Measurements from ENCODE around the gene HPCAL1. TPM values are rescaled to one million over a fixed set of nuclear protein-coding genes. Genes with fewer than 3 reads are reported as not detected.

HPCAL1 gene
- total and polyA plus RNA-seq, 4 experiments from 2014 or later: 77.1 to 114 (median 90.4) TPM

DNA sequence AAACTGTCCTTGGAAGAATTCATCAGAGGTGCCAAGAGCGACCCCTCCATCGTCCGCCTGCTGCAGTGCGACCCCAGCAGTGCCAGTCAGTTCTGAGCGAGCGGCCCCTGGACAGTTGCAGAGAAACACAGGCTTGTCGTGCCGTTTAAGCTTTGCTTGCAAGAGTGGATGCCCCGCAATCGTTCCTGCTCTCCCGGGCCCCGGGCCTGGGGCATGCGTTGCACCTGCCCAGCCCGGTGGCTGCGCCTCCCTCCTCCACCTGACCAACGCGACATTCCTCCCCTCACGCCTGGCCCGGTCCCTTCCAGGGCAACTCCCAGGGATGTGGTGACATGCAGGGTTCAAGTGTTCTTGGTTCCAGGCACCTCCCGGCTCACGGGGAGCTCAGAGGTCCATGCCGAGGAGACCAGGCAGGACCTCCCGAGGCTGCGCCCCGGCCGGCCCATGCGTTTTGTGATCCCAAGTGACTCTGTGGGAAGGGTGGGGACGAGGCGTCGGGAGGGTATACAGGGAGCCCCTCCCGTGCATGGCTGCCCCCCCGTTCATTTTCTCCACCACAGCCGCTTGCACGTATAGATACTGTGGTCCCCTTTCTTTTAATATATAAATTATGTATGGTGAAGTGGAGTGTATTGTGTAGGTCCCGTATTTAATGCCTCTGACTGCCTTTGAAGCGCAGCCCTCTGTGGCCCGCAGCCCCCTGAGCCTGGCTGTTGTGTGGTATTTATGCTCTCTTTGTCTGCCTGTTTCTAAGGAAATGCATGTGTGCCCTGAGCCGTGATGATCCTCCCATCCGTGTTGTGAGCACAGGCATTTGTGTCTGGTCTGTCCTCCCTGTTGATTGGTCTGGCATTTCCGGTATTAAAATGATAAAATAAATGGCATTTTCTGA, 124.3 kb downstream of the HPCAL1 start:
- peaks cover 16 to 40% of the 10 kb centered on the region in 2 donors for H3K36me3 Mint-ChIP-seq
- ChIA-PET POLR2A (ENCODE audit: partially characterized antibody) (interaction anchor here (1.4 kb wide), 1 partner anchor 21 kb away, joined by 4 read pairs; the partner anchor contains the start of gene ODC1), CTCF (ENCODE audit: partially characterized antibody) (interaction anchor here (1.8 to 3.5 kb wide), 2 partner anchors 18 kb away, joined by 9 to 10 read pairs; no protein-coding TSS in a partner anchor)
- Histone ChIP-seq H3K36me3 (ENCODE audit: insufficient read depth, low read length) (peaks cover 24% of the 10 kb centered on the region), H3K27me3 (ENCODE audit: insufficient read depth, low read length) (no peaks in the 10 kb centered on the region), H3K4me1 (ENCODE audit: insufficient read depth, low read length) (peaks cover 5% of the 10 kb centered on the region), H3K4me3 (ENCODE audit: low read length in 2 of 2) (no peak overlapping the region), H3K27ac (ENCODE audit: low read depth, low read length) (no peak overlapping the region), H3K9me3 (ENCODE audit: control insufficient read depth in 1 of 2, low read length in 2 of 2) (no peaks in the 10 kb centered on the region)
- H3K9me3 Mint-ChIP-seq: no peaks in the 10 kb centered on the region
- DNase-seq: no peak
- H3K27ac Mint-ChIP-seq: no peak overlapping the region
- H3K27me3 Mint-ChIP-seq: no peaks in the 10 kb centered on the region
- intact Hi-C loops (cut with micrococcal nuclease): no loop called here
- H3K4me3 Mint-ChIP-seq: no peak overlapping the region
- peaks cover 0 to 3% (median 1%) of the 10 kb centered on the region in 4 donors for H3K4me1 Mint-ChIP-seq

DNA sequence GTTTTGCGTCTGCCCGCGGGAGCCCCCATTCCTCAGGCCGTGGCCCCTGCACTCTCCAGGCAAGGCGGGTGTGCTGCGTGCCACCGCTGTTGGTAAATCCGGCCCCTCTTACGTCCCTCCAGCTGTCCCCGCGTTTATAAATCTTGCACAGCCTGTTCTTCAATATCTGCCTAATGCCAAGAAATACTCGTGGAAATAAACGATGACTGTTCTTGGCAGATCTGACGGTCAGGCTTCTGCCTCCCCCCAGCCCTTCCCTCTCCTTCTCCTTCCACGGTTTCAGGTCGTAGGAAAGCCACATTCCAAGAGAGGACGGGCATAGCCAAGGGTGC, 124.9 kb downstream of the HPCAL1 start:
- Mint-ChIP-seq H3K4me1 (peaks cover 0 to 6% (median 2%) of the 10 kb centered on the region in 4 donors), H3K27ac (peak overlapping the region in 1 of 7 donors; percentile 6), H3K4me3 (no peak overlapping the region), H3K27me3 (no peaks in the 10 kb centered on the region), H3K36me3 (peaks cover 16 to 36% of the 10 kb centered on the region in 2 donors), H3K9me3 (no peaks in the 10 kb centered on the region)
- Histone ChIP-seq H3K9me3 (ENCODE audit: control insufficient read depth in 1 of 2, low read length in 2 of 2) (no peaks in the 10 kb centered on the region), H3K27ac (ENCODE audit: low read depth, low read length) (no peak overlapping the region), H3K36me3 (ENCODE audit: insufficient read depth, low read length) (peaks cover 18% of the 10 kb centered on the region), H3K4me3 (ENCODE audit: low read length in 2 of 2) (no peak overlapping the region), H3K27me3 (ENCODE audit: insufficient read depth, low read length) (no peaks in the 10 kb centered on the region), H3K4me1 (ENCODE audit: insufficient read depth, low read length) (peaks cover 9% of the 10 kb centered on the region)
- CTCF ChIA-PET (ENCODE audit: partially characterized antibody): interaction anchor here (1.8 kb wide), 1 partner anchor 19 kb away, joined by 10 read pairs; no protein-coding TSS in a partner anchor
- no peak for DNase-seq
- POLR2A ChIA-PET (ENCODE audit: partially characterized antibody): interaction anchor here (1.4 kb wide), 1 partner anchor 20 kb away, joined by 4 read pairs; the partner anchor contains the start of gene ODC1
- intact Hi-C loops (cut with micrococcal nuclease): no loop called here

DNA sequence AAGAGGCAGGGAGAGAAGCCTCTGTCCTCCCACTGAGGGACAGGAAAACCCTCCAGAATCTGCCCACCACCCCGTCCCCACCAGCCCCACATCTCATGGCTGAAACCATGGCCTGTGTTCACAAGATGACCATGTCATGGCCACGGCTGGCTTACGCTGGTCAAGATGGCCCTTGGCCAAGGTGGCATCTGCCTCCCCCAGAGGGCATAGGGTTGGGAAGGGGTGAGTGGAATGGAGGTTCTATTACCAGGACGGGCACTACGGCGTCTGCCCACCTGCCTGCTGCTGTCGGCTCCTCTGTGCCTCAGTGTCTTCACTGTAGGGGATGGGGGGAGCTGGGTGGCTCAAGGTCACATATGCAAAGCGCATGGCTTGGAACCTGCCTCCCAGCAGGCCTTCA, 125.7 kb downstream of the HPCAL1 start:
- Mint-ChIP-seq H3K4me3 (no peak overlapping the region), H3K4me1 (peaks cover 2 to 11% (median 5%) of the 10 kb centered on the region in 4 donors), H3K27ac (peak overlapping the region in 1 of 7 donors; percentile 51), H3K36me3 (peaks cover 16 to 33% of the 10 kb centered on the region in 2 donors), H3K27me3 (peaks cover 0 to 3% of the 10 kb centered on the region in 2 donors), H3K9me3 (peaks cover 0 to 1% (median 0%) of the 10 kb centered on the region in 8 donors)
- POLR2A ChIA-PET (ENCODE audit: partially characterized antibody): interaction anchor here (1.4 kb wide), 1 partner anchor 19 kb away, joined by 4 read pairs; the partner anchor contains the start of gene ODC1
- no peak for DNase-seq
- intact Hi-C loops (cut with micrococcal nuclease): no loop called here
- H3K27ac ChIP-seq (ENCODE audit: low read depth, low read length): no peak overlapping the region
- no peaks in the 10 kb centered on the region for H3K9me3 ChIP-seq (ENCODE audit: control insufficient read depth in 1 of 2, low read length in 2 of 2)
- no peaks in the 10 kb centered on the region for H3K27me3 ChIP-seq (ENCODE audit: insufficient read depth, low read length)
- H3K36me3 ChIP-seq (ENCODE audit: insufficient read depth, low read length): peaks cover 10% of the 10 kb centered on the region
- no peak overlapping the region for H3K4me3 ChIP-seq (ENCODE audit: low read length in 2 of 2)
- H3K4me1 ChIP-seq (ENCODE audit: insufficient read depth, low read length): peaks cover 9% of the 10 kb centered on the region
- CTCF ChIA-PET (ENCODE audit: partially characterized antibody): interaction anchor here (1.8 kb wide), 1 partner anchor 19 kb away, joined by 10 read pairs; no protein-coding TSS in a partner anchor

DNA sequence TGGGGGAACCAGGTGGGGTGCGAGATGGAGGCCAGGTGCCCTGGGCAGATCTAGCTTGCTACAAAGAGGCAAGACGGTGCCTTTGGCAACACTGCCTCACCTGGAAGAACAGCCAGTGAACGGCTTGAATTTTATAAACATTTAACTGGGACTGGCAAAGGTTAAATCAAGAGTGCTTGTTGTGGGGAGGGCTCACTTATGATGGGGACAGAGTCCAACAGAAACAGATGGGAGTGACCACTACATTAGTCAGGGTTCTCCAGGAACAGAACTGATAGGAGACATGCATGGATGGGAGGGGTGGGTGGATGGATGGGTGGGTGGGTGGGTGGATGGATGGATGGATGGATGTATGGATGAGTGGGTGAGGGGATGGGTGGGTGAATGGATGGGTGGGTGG, 126.2 kb downstream of the HPCAL1 start:
- no peaks in the 10 kb centered on the region for H3K9me3 ChIP-seq (ENCODE audit: control insufficient read depth in 1 of 2, low read length in 2 of 2)
- POLR2A ChIA-PET (ENCODE audit: partially characterized antibody): no interaction called here
- DNase-seq: no peak
- H3K27ac ChIP-seq (ENCODE audit: low read depth, low read length): no peak overlapping the region
- no peak overlapping the region for H3K4me3 Mint-ChIP-seq
- CTCF ChIA-PET (ENCODE audit: partially characterized antibody): interaction anchor here (1.8 kb wide), 1 partner anchor 20 kb away, joined by 10 read pairs; no protein-coding TSS in a partner anchor
- H3K4me1 ChIP-seq (ENCODE audit: insufficient read depth, low read length): peaks cover 9% of the 10 kb centered on the region
- peak overlapping the region in 1 of 7 donors; percentile 51 for H3K27ac Mint-ChIP-seq
- H3K36me3 ChIP-seq (ENCODE audit: insufficient read depth, low read length): peaks cover 8% of the 10 kb centered on the region
- H3K4me3 ChIP-seq (ENCODE audit: low read length in 2 of 2): no peak overlapping the region
- H3K9me3 Mint-ChIP-seq: peaks cover 0 to 1% (median 0%) of the 10 kb centered on the region in 8 donors
- H3K27me3 Mint-ChIP-seq: peaks cover 0 to 5% of the 10 kb centered on the region in 2 donors
- H3K4me1 Mint-ChIP-seq: peaks cover 4 to 13% (median 7%) of the 10 kb centered on the region in 4 donors
- peaks cover 16 to 27% of the 10 kb centered on the region in 2 donors for H3K36me3 Mint-ChIP-seq
- H3K27me3 ChIP-seq (ENCODE audit: insufficient read depth, low read length): no peaks in the 10 kb centered on the region
- intact Hi-C loops (cut with micrococcal nuclease): no loop called here

DNA sequence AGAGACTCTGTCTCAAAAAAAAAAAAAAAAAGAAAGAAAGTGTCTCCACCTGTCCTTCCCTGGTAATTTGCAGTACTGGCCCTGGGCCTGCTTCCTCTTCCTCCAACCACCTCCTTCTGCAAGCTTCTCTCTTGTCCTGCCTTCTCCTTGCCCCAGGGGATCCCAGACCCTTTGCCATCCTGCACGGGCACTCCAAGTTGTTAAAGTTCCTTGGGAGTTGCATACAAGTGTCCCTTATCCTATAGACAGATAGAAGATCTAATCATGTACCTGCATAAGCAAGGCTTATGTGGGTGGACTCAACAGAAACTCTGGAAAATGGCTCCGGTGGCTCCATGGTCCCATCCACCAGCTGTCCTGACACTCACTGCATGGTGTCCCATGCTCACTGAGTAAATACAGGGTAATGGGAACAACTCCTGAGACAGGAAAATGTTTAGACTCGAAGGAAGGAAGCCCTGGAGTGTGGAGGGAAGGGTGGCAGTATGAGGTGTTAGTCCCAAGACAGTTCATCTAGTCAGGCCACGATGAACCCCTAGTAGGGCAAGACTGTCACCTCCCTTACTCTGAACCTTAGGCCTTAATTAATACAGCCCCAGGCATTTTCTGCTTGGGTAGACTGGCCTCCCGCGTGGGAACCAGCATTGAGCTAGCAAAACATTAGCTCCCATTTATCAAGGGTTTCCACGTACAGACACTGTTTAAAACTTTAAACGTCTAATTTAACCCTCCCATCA, 128.3 kb downstream of the HPCAL1 start:
- peaks cover 4 to 13% (median 8%) of the 10 kb centered on the region in 4 donors for H3K4me1 Mint-ChIP-seq
- H3K27me3 ChIP-seq (ENCODE audit: insufficient read depth, low read length): no peaks in the 10 kb centered on the region
- POLR2A ChIA-PET (ENCODE audit: partially characterized antibody): interaction anchor here (0.9 kb wide), 1 partner anchor 301 kb away, joined by 4 read pairs; no protein-coding TSS in a partner anchor
- intact Hi-C loops (cut with micrococcal nuclease): loop anchor here (1.0 to 10.0 kb wide), 2 partner anchors 161 to 446 kb away; no protein-coding TSS in a partner anchor
- peak overlapping the region in 3 of 8 donors; percentile 15 to 43 (median 35) for H3K4me3 Mint-ChIP-seq
- peak overlapping the region in 2 of 7 donors; percentile 25 to 76 for H3K27ac Mint-ChIP-seq
- peaks cover 0 to 1% (median 0%) of the 10 kb centered on the region in 8 donors for H3K9me3 Mint-ChIP-seq
- peaks cover 8% of the 10 kb centered on the region for H3K36me3 ChIP-seq (ENCODE audit: insufficient read depth, low read length)
- no peak for DNase-seq
- CTCF ChIA-PET (ENCODE audit: partially characterized antibody): interaction anchor here (0.7 to 7.9 kb wide), 6 partner anchors 12 to 360 kb away, joined by 3 to 190 read pairs (median 3); no protein-coding TSS in a partner anchor
- H3K4me3 ChIP-seq (ENCODE audit: low read length in 2 of 2): no peak overlapping the region
- H3K27me3 Mint-ChIP-seq: peaks cover 0 to 5% of the 10 kb centered on the region in 2 donors
- H3K4me1 ChIP-seq (ENCODE audit: insufficient read depth, low read length): peaks cover 15% of the 10 kb centered on the region
- no peak overlapping the region for H3K27ac ChIP-seq (ENCODE audit: low read depth, low read length)
- H3K9me3 ChIP-seq (ENCODE audit: control insufficient read depth in 1 of 2, low read length in 2 of 2): no peaks in the 10 kb centered on the region
- H3K36me3 Mint-ChIP-seq: peaks cover 12 to 14% of the 10 kb centered on the region in 2 donors

DNA sequence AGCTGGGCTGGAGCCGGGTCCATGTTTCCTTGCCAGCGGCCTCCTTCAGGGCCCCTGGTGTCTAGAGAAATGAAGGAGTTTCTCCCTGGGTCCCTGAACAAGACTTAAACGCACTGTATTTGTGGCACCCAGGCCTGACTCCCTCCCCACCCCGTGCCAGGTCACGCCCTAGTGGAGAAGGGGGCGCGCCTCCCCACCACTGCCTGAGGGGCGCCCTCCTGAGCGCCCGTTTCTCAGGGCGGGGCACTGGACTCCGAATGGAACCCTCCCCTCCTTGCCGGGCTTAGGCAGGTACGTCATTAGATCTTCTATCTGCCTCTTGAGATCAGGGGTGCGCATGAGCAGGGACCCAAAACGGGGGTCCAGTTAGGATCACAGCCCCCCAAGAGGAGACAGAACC, 129.1 kb downstream of the HPCAL1 start:
- H3K4me1 Mint-ChIP-seq: peaks cover 4 to 13% (median 8%) of the 10 kb centered on the region in 4 donors
- no peaks in the 10 kb centered on the region for H3K27me3 ChIP-seq (ENCODE audit: insufficient read depth, low read length)
- no peak overlapping the region for H3K4me3 ChIP-seq (ENCODE audit: low read length in 2 of 2)
- H3K27me3 Mint-ChIP-seq: peaks cover 0 to 5% of the 10 kb centered on the region in 2 donors
- H3K27ac Mint-ChIP-seq: peak overlapping the region in 1 of 7 donors; percentile 66
- peaks cover 7 to 8% of the 10 kb centered on the region in 2 donors for H3K36me3 Mint-ChIP-seq
- POLR2A ChIA-PET (ENCODE audit: partially characterized antibody): no interaction called here
- peaks cover 15% of the 10 kb centered on the region for H3K4me1 ChIP-seq (ENCODE audit: insufficient read depth, low read length)
- no peaks in the 10 kb centered on the region for H3K9me3 ChIP-seq (ENCODE audit: control insufficient read depth in 1 of 2, low read length in 2 of 2)
- H3K9me3 Mint-ChIP-seq: peaks cover 0 to 1% (median 0%) of the 10 kb centered on the region in 8 donors
- H3K36me3 ChIP-seq (ENCODE audit: insufficient read depth, low read length): peaks cover 5% of the 10 kb centered on the region
- intact Hi-C loops (cut with micrococcal nuclease): loop anchor here (1.0 to 10.0 kb wide), 2 partner anchors 161 to 447 kb away; no protein-coding TSS in a partner anchor
- no peak for DNase-seq
- CTCF ChIA-PET (ENCODE audit: partially characterized antibody): interaction anchor here (0.7 to 7.9 kb wide), 5 partner anchors 16 to 361 kb away, joined by 3 to 190 read pairs (median 3); no protein-coding TSS in a partner anchor
- peak overlapping the region in 6 of 8 donors; percentile 38 to 85 (median 80) for H3K4me3 Mint-ChIP-seq
- H3K27ac ChIP-seq (ENCODE audit: low read depth, low read length): no peak overlapping the region
